Activated naive CD8-positive, alpha-beta T cell (primary cell): ENCODE data around the gene ABCF1.

Experiments used
- H3K27ac Mint-ChIP-seq: one replicate; pipeline ENCODE4 v1.8.0; 2021; ENCODE audit warnings: mixed read lengths
- H3K27me3 Mint-ChIP-seq: one replicate; pipeline ENCODE4 v1.8.0; 2021; ENCODE audit warnings: mixed read lengths
- H3K36me3 Mint-ChIP-seq: one replicate; pipeline ENCODE4 v1.8.0; 2021; ENCODE audit warnings: mixed read lengths
- H3K4me1 Mint-ChIP-seq: one replicate; pipeline ENCODE4 v1.8.0; 2021; ENCODE audit warnings: low read depth, mixed read lengths
- H3K4me3 Mint-ChIP-seq: one replicate; pipeline ENCODE4 v1.8.0; 2021; ENCODE audit warnings: mild to moderate bottlenecking, mixed read lengths
- H3K9me3 Mint-ChIP-seq: one replicate; pipeline ENCODE4 v1.8.0; 2021; ENCODE audit warnings: low read depth, mixed read lengths

The ABCF1 gene

DNA sequence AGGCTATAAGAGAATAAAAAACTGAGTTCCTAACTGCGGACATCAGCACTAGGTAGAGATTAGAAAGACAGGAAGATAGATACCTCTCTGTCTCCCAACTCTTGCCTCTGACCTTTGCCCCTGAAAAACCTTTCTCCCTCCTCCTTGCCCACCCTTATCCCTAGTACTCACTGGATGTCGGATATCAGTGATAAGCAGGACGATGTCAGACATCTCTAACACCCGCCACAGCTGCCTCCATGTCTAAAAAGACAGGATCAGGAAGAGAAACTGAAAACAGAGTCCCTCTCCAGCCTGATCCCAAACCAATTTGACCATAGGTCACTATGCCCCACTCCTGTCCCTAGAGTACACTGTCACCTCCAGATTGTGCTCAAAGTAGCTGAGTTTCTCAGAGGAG is 16.8 kb upstream of the ABCF1 start:
- Mint-ChIP-seq H3K27me3 (no peaks in the 10 kb centered on the region), H3K4me3 (peak overlapping the region; percentile 98), H3K36me3 (peaks cover 16% of the 10 kb centered on the region), H3K4me1 (peaks cover 33% of the 10 kb centered on the region), H3K27ac (peak overlapping the region; percentile 17), H3K9me3 (no peaks in the 10 kb centered on the region)

DNA sequence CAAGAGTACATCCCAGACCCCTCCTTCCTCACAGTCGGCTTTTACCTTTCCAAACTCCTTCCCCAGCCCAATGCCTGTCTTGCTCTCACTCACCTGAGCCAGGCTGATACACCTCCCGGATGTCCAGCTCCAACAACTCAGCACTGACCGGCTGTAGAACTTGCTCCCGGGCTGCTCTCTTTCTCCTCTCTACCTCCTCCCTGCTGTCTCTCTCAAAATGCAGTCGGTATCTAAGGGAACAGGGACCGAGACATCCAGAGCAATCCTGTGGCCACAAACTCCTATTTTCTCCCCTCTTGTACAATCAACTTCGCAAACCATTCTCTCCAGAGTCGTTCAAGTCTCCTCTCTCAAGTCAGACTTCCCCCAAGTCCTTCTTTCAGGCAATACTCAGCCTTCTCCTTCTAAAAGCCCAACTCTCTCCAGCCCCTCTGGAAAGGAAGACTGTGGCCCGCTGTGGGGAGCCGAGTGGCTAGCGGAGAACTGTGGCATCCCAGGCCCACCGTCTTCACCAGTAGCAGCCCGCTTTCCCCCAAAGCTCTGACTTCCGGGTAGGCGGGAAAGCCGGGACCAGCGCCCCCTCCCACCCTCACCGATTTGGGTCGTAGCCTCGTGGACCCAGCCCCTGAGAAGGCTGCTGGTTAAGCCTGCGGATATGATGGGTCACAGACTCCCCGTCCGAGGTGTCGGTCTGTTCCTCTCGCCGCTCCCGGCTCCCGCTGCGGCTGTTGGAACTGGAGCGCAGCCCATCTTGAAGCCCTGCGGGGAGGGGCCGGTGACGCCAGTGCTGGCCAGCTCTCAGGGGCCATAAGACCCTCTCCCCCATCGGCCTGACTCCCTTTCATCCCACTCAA is 16.1 kb upstream of the ABCF1 start:
- no peaks in the 10 kb centered on the region for H3K9me3 Mint-ChIP-seq
- peak overlapping the region; percentile 98 for H3K4me3 Mint-ChIP-seq
- peaks cover 14% of the 10 kb centered on the region for H3K36me3 Mint-ChIP-seq
- no peaks in the 10 kb centered on the region for H3K27me3 Mint-ChIP-seq
- H3K27ac Mint-ChIP-seq, result peak overlapping the region; percentile 100
- peaks cover 39% of the 10 kb centered on the region for H3K4me1 Mint-ChIP-seq

DNA sequence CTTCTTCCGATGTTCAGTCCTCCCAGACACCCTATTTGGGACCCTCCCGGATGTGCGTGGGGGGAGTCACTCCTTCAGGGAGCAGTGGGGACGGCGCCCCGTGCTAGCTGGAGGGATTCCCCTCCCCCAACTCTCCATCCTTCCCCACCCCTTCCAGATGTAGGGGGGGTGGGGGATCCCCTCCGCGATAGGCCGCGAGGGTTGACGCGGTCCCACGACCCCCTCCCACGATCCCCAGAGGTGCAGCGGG is 15.5 kb upstream of the ABCF1 start:
- Mint-ChIP-seq H3K36me3 (peaks cover 11% of the 10 kb centered on the region), H3K4me3 (peak overlapping the region; percentile 98), H3K4me1 (peaks cover 41% of the 10 kb centered on the region), H3K27me3 (no peaks in the 10 kb centered on the region), H3K27ac (peak overlapping the region; percentile 100), H3K9me3 (no peaks in the 10 kb centered on the region)

DNA sequence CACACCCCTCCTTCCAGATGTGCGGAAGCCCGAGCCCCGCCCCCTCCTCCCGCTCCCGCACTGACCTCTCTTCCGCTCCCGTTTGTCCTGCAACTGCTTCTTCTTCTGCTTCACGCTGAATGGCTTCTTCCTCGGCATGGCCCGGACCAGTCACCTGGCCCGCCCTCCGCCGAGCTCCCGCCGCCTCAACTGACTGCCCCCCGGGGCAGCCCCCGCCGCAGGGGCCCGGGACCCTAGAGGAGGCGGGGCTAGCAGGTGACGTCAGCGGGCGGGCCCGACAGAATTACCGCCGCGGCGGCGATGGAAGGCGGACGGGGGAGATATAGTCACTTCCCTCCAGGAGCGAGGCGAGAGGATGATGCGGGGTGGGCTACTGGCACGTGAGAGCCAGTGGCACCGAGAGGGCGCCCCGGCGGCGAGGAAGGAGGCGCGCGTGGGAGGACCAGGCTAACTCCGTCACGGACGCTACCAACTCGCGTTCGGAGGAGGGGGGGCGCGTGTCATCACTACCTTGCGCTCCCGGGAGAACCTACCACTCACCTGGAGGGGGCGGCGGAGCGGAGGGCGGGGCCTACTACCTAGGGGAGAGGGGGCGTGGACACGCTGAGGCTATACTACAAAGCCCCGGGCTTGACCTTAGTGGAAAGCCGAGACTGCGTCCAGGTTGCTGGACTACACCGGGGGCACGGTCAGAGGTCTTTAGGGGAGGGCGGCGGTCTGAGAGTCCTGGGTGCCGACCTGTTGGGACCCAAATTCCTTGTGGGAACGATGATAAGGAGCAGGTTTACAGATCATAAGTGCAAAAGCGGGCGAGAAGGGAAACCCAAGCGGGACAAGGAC is 15.0 kb upstream of the ABCF1 start, which contains the start of gene GNL1:
GNL1 (minus strand) TSS at position 424 of the 840 bp plus-strand sequence; CDS start at position 138, 286 bp downstream.
- Mint-ChIP-seq H3K27ac (peak within 1 kb of the TSS; percentile 100), H3K9me3 (no peaks in the 10 kb centered on the region), H3K36me3 (peaks cover 10% of the 10 kb centered on the region), H3K4me1 (peaks cover 42% of the 10 kb centered on the region), H3K27me3 (no peaks in the 10 kb centered on the region), H3K4me3 (peak within 1 kb of the TSS; percentile 98)

DNA sequence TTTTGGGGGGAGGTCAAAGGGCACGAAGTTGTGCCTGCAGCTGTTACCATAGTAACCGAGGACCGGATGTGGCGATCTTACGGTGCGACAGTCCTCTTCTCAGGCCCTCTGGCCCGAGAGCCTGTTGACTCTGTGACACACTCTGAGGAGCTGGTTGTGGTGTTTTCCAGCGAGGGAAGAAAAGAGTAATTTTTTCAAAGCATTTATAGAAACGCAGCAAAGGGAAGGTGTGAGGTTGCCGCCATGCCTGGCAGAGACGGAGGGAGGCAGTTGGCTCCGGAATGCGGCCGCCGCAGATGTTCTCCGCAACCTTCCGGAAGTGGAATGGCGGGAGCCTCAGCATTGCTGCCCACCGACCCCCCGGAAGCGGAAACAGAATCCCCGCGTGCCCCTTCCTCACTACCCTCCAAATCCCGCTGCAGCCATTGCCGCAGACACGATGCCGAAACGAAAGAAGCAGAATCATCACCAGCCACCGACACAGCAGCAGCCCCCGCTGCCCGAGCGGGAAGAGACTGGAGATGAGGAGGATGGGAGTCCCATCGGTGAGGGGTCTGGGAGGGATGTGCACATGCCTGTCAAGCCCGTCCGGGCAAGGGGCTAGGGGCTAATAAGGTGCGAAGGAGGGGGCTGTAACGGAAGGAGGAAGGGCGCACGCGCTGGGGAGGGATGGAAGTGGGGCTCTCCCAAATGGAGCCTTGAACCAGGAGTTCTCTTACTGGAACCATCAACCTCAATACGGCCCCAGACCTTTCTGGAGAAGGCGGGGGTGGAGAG is 14.1 kb upstream of the ABCF1 start, which contains the start of gene PRR3:
PRR3 (plus strand) TSS at position 390 of the 777 bp plus-strand sequence; CDS start at position 440, 50 bp downstream.
- Mint-ChIP-seq H3K4me3 (peak within 1 kb of the TSS; percentile 98), H3K27ac (peak within 1 kb of the TSS; percentile 100), H3K9me3 (no peaks in the 10 kb centered on the region), H3K4me1 (peaks cover 42% of the 10 kb centered on the region), H3K36me3 (peaks cover 10% of the 10 kb centered on the region), H3K27me3 (no peaks in the 10 kb centered on the region)

DNA sequence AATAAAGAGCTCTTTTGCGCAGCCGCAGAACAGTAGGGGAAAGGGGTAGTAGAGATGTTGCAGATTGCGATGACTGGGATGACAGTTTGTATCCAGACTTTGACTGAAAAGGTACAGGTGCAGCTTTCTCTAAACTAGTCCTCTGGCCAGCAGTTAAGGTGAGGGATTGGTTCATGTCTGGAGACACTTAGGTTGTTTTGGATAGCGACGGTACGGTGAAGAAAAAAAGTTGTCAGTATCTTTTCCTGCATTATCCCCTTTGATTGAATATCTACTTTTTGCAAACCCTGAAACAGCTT is 13.6 kb upstream of the ABCF1 start:
- Mint-ChIP-seq H3K27me3 (no peaks in the 10 kb centered on the region), H3K4me1 (peaks cover 42% of the 10 kb centered on the region), H3K36me3 (peaks cover 10% of the 10 kb centered on the region), H3K9me3 (no peaks in the 10 kb centered on the region), H3K4me3 (peak overlapping the region; percentile 98), H3K27ac (peak overlapping the region; percentile 100)

DNA sequence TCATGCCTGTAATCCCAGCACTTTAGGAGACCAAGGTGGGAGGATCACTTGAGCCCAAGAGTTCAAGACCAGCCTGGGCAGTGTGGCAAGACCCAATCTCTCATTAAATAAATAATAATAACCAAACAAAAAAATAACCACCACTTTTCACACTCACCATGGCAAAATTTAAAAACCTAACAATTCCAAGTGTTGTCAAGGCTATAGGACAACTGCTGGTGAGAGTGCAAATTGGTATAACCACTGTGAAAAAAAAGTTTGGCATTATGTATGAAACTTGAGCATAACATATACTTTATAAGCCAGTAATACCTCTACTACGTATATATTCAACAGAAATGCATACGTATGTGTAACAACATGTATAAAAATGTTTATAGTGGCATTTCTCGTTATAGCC is 10.3 kb upstream of the ABCF1 start:
- no peak overlapping the region for H3K4me3 Mint-ChIP-seq
- peaks cover 2% of the 10 kb centered on the region for H3K36me3 Mint-ChIP-seq
- peaks cover 39% of the 10 kb centered on the region for H3K4me1 Mint-ChIP-seq
- H3K27ac Mint-ChIP-seq, result no peak overlapping the region
- H3K9me3 Mint-ChIP-seq, result no peaks in the 10 kb centered on the region
- H3K27me3 Mint-ChIP-seq, result no peaks in the 10 kb centered on the region

DNA sequence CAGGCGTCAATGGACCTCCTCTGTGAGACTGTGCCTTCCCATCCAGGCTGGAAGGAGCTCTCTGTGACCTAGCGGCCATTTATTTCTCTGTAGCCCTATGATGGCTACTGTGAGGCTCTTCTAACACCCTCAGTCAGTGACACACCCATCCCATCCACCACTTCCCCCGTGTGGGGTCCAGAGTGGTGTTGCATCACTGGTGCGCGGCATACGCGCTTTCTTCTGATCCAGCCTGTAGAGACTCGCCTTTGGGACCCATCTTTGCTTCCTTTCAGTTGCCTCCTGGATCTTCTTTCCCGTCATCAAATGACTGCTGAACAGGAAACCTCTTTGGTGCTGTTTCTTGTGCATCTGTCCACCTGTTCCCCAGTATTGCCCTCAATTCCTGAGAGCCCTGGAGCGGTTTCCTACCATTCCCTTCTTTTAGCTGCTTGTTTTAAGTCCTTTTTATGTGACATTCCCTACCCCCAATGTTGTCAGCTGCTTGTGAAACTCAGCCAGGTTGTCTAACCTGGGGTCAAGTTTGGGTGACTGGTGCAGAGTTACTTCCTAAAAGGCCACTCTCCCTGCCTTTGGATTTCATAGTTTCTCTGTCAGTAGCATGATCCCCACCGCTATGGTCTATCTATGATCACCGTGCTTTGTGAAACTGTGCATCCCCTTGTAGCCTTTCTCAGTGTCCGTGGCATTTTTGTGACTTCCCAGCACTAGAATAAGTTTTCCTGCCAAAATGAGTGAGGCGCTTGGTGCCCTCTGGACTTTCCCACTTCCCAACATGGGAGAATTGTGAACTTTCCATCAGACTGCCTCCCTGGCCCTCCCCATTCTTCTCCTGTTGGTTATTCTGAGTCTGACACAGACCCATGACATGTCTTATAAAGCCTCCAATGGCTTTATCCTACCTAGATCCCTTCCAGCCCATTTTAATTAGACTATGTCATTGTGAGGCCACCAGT is 8.5 kb upstream of the ABCF1 start:
- no peaks in the 10 kb centered on the region for H3K27me3 Mint-ChIP-seq
- peaks cover 36% of the 10 kb centered on the region for H3K4me1 Mint-ChIP-seq
- H3K27ac Mint-ChIP-seq, result peak overlapping the region; percentile 37
- H3K36me3 Mint-ChIP-seq, result no peaks in the 10 kb centered on the region
- no peak overlapping the region for H3K4me3 Mint-ChIP-seq
- no peaks in the 10 kb centered on the region for H3K9me3 Mint-ChIP-seq

DNA sequence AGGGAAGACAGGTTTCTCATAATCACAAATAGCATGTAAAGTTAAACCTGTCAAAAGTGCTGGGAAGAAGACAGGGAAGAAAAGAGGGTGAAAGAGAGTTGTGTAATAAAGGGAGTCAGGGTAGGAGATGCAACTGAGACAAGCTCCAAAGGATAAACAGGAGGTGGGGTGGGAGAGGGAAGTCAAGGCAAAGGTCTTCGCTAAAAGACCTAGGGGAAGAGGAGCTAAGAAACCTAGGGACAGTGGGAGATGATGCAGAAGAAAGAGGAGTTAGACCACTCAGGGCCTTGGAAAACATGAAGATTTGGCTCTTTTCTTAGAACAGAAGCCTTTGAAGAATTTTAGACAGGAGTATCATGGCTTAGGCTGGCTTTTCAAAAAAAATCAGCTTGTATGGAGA is 7.1 kb upstream of the ABCF1 start:
- Mint-ChIP-seq H3K36me3 (no peaks in the 10 kb centered on the region), H3K4me3 (no peak overlapping the region), H3K4me1 (peaks cover 34% of the 10 kb centered on the region), H3K9me3 (no peaks in the 10 kb centered on the region), H3K27ac (peak overlapping the region; percentile 29), H3K27me3 (no peaks in the 10 kb centered on the region)

DNA sequence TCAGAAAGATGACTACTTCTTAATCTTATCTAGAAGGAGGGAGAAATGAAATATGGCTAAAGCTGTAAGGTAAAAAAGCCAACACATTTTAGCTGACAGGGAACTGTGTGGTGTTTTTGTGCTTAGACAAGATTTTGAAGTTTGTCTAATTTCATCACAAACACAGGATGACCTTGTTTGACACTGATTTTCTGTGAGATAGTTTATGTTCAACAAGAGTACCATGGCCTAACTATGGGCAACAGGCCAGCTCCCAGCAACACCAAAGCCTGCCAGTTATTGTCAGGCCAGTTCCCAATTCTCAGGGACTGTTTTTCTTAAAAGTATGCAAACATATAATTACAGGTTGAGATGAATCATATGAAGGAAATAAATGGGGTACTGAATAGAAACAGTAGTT is 5.5 kb upstream of the ABCF1 start:
- H3K27ac Mint-ChIP-seq, result peak overlapping the region; percentile 51
- no peaks in the 10 kb centered on the region for H3K27me3 Mint-ChIP-seq
- peaks cover 39% of the 10 kb centered on the region for H3K4me1 Mint-ChIP-seq
- no peaks in the 10 kb centered on the region for H3K36me3 Mint-ChIP-seq
- H3K9me3 Mint-ChIP-seq, result no peaks in the 10 kb centered on the region
- no peak overlapping the region for H3K4me3 Mint-ChIP-seq

DNA sequence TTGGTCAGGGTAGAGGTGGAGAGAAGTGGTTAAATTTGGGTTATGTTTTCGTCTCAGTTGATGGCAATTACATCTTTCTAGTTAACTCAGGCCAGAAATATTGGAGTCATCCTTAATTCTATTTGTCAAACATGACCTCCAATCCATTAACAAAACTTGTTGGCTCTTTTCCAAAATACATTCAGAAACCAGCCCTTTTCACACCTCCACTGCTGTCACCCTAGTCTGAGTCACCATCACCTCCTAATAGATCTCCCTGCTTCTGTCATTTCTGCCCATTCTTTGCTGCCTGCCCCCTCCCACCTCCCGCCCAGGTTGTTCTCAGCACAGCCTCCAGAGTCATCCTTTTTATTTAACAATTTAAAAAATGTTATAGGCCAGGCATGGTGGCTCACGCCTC is 3.0 kb upstream of the ABCF1 start:
- H3K27me3 Mint-ChIP-seq, result no peaks in the 10 kb centered on the region
- H3K36me3 Mint-ChIP-seq, result peaks cover 8% of the 10 kb centered on the region
- H3K27ac Mint-ChIP-seq, result peak overlapping the region; percentile 41
- H3K4me1 Mint-ChIP-seq, result peaks cover 58% of the 10 kb centered on the region
- no peak overlapping the region for H3K4me3 Mint-ChIP-seq
- H3K9me3 Mint-ChIP-seq, result no peaks in the 10 kb centered on the region

DNA sequence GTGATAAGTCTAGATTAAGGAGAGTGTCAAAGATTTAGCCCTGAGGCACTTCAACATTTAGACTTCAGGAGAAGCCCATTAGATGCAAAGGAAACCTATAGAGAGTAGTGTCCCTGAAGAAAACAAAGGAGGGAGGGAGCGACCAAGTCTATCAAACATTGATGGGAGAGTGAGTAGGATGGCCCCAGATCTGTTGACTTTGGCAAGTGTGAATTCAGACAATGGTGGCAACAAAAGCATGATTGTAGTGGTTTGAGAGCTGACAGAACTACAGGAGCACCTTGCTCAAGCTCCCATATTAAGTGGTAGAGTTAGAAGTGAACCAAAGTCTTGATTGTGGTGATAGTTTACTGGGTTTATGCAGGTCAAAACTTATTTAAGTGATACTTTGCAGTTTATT is 979 bp upstream of the ABCF1 start:
- no peaks in the 10 kb centered on the region for H3K9me3 Mint-ChIP-seq
- no peaks in the 10 kb centered on the region for H3K27me3 Mint-ChIP-seq
- peak overlapping the region; percentile 92 for H3K4me3 Mint-ChIP-seq
- H3K27ac Mint-ChIP-seq, result peak overlapping the region; percentile 99
- H3K36me3 Mint-ChIP-seq, result peaks cover 12% of the 10 kb centered on the region
- peaks cover 71% of the 10 kb centered on the region for H3K4me1 Mint-ChIP-seq

DNA sequence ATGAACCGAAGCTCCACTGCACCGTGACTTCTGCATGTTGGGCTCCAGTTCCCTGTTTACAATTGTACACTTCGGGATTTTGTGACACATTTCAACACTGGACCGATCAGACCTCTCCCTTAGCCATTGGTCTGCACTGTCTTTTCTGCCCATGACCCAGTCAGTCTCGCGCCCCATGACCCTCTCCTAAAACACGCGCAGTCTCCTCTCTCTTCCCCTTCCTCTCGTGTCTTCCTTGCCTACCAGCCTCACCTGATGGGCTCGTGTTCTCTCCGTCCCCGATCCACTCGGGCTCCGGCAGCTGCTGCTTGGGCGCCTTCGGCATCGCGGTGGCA is 535 bp upstream of the ABCF1 start:
- Mint-ChIP-seq H3K27me3 (no peaks in the 10 kb centered on the region), H3K4me3 (peak overlapping the region; percentile 92), H3K36me3 (peaks cover 12% of the 10 kb centered on the region), H3K4me1 (peaks cover 72% of the 10 kb centered on the region), H3K27ac (peak overlapping the region; percentile 99), H3K9me3 (no peaks in the 10 kb centered on the region)

DNA sequence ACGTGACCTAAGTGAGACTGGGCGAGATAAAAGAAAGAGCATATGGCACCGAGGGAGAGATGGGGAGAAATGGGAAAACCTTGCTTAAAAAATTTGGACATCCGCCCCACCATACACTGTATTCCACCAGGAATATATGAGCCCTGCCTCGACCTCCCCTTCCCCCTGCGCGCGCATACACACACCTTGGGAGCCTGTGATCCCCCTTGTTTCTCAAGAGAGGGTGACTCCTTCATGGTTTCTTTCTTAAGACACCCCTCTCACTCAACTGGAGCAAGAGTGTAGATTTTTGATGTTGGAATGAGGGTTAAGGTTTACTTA is 480 bp downstream of the ABCF1 start:
- Mint-ChIP-seq H3K4me1 (peaks cover 75% of the 10 kb centered on the region), H3K27me3 (no peaks in the 10 kb centered on the region), H3K36me3 (peaks cover 12% of the 10 kb centered on the region), H3K27ac (peak overlapping the region; percentile 99), H3K4me3 (peak overlapping the region; percentile 92), H3K9me3 (no peaks in the 10 kb centered on the region)
